CD14-positive monocyte (primary cell): Measurements from ENCODE around the gene KIF3A. TPM values are rescaled to one million over a fixed set of nuclear protein-coding genes. Genes with fewer than 3 reads are reported as not detected.

Source experiments
- DNase-seq, 3 donors: peaks; one replicate each; pipeline ENCODE4 v3.0.0-alpha.2; 2011 to 2022
- H2AFZ ChIP-seq: 2 replicates; pipeline ENCODE4 v1.6.0; 2012; ENCODE audit warnings: mild to moderate bottlenecking, low read depth, low read length, inconsistent platforms; ENCODE audit not compliant: insufficient read depth, poor library complexity, severe bottlenecking
- H3K27ac ChIP-seq, 2 donors: 1 replicate in 1 of 2; 2 replicates in 1 of 2; pipeline ENCODE4 v1.5.1; 2012 to 2013; ENCODE audit warnings: low read length in 2 of 2, control low read depth in 1 of 2, inconsistent platforms in 1 of 2, low read depth in 1 of 2, mild to moderate bottlenecking in 1 of 2
- H3K27me3 ChIP-seq, 2 donors: one replicate each; pipeline versions ENCODE4 v1.6.0 to v1.6.1; 2011 to 2013; ENCODE audit warnings: low read length in 2 of 2; ENCODE audit not compliant: control insufficient read depth in 2 of 2, insufficient read depth in 2 of 2
- H3K36me3 ChIP-seq, 2 donors: replicated peaks in 1 of 2; 1 replicate in 1 of 2; 2 replicates in 1 of 2; pipeline versions ENCODE4 v1.5.1 to v1.6.1; 2012 to 2013; ENCODE audit warnings: low read length in 2 of 2, control low read depth in 1 of 2, inconsistent platforms in 1 of 2, mild to moderate bottlenecking in 1 of 2; ENCODE audit not compliant: insufficient read depth in 2 of 2, control insufficient read depth in 1 of 2
- H3K4me1 ChIP-seq, 2 donors: 1 replicate in 1 of 2; 2 replicates in 1 of 2; pipeline versions ENCODE4 v1.5.1 to v1.6.1; 2012 to 2013; ENCODE audit warnings: low read length in 2 of 2, control low read depth in 1 of 2, inconsistent platforms in 1 of 2, mild to moderate bottlenecking in 1 of 2, moderate library complexity in 1 of 2; ENCODE audit not compliant: insufficient read depth in 2 of 2, control insufficient read depth in 1 of 2
- H3K4me2 ChIP-seq: replicated peaks from 2 replicates; pipeline ENCODE3; 2012; ENCODE audit warnings: low read length, moderate library complexity, mild to moderate bottlenecking; ENCODE audit not compliant: poor library complexity, severe bottlenecking; ENCODE audit errors: extremely low read depth
- H3K4me3 ChIP-seq, 3 experiments: fragments of 200-600 bp in 1 of 3; sonication (generic) in 1 of 3; replicated peaks in 1 of 3; 1 replicate in 2 of 3; 2 replicates in 1 of 3; pipeline ENCODE4 v1.5.1; 2011 to 2013; ENCODE audit warnings: low read length in 3 of 3, mild to moderate bottlenecking in 3 of 3, control low read depth in 2 of 3, low read depth in 2 of 3, inconsistent platforms in 1 of 3, moderate library complexity in 1 of 3
- H3K79me2 ChIP-seq: 2 replicates; pipeline ENCODE4 v1.6.0; 2012; ENCODE audit warnings: mild to moderate bottlenecking, control low read depth, inconsistent platforms, low read length, moderate library complexity; ENCODE audit not compliant: insufficient read depth
- H3K9ac ChIP-seq: 2 replicates; pipeline ENCODE4 v1.6.0; 2017; ENCODE audit warnings: low read length, mild to moderate bottlenecking; ENCODE audit not compliant: insufficient read depth, poor library complexity, severe bottlenecking
- H3K9me3 ChIP-seq, 2 donors: replicated peaks in 1 of 2; 1 replicate in 1 of 2; 2 replicates in 1 of 2; pipeline versions ENCODE4 v1.5.1 to v1.6.1; 2012 to 2013; ENCODE audit warnings: low read length in 2 of 2, control low read depth in 1 of 2; ENCODE audit not compliant: control insufficient read depth in 1 of 2, insufficient read depth in 1 of 2
- H4K20me1 ChIP-seq: 2 replicates; pipeline ENCODE4 v1.6.0; 2012; ENCODE audit warnings: mild to moderate bottlenecking, low read length, control low read depth, moderate library complexity; ENCODE audit not compliant: insufficient read depth
- H3K27ac Mint-ChIP-seq, 7 donors: one replicate each; pipeline ENCODE4 v1.8.0; 2020; ENCODE audit warnings: mild to moderate bottlenecking in 7 of 7, mixed read lengths in 7 of 7, moderate library complexity in 6 of 7, inconsistent platforms in 2 of 7
- H3K27me3 Mint-ChIP-seq, 3 donors: one replicate each; pipeline ENCODE4 v1.8.0; 2021 to 2022; ENCODE audit warnings: low read depth in 3 of 3, mild to moderate bottlenecking in 3 of 3, mixed read lengths in 3 of 3, moderate library complexity in 3 of 3, inconsistent platforms in 1 of 3
- H3K36me3 Mint-ChIP-seq, 2 donors: one replicate each; pipeline ENCODE4 v1.8.0; 2020; ENCODE audit warnings: mixed read lengths in 2 of 2, inconsistent platforms in 1 of 2, mild to moderate bottlenecking in 1 of 2
- H3K4me1 Mint-ChIP-seq: one replicate; pipeline ENCODE4 v1.8.0; 2020; ENCODE audit warnings: mild to moderate bottlenecking, mixed read lengths
- H3K4me3 Mint-ChIP-seq, 2 donors: one replicate each; pipeline ENCODE4 v1.8.0; 2020; ENCODE audit warnings: mild to moderate bottlenecking in 2 of 2, mixed read lengths in 2 of 2, moderate library complexity in 1 of 2
- H3K9me3 Mint-ChIP-seq, 7 donors: one replicate each; pipeline ENCODE4 v1.8.0; 2020 to 2022; ENCODE audit warnings: mixed read lengths in 7 of 7, mild to moderate bottlenecking in 6 of 7, moderate library complexity in 6 of 7, inconsistent platforms in 2 of 7
- CTCF ChIP-seq: fragments of 200-600 bp; IDR thresholded peaks from one replicate; pipeline ENCODE4 v1.8.0; 2022; ENCODE audit warnings: antibody characterized with exemption, mild to moderate bottlenecking
- WGBS: methylation state at CpG from one replicate; pipeline ENCODE4 v1.1.5; 2013; ENCODE audit warnings: missing lambda C conversion rate; ENCODE audit not compliant: insufficient coverage; 5-methylcytosine and 5-hydroxymethylcytosine counted together
- intact Hi-C, 2 donors: fragments of 100-400 bp; cut with micrococcal nuclease; formaldehyde crosslinking; loops; one replicate each; pipeline versions ENCODE4 v1.15.0 to v1.15.1; 2023
- polyA plus RNA-seq, 3 donors: library from polyadenylated mRNA; depleted of rRNA in 1 of 3; unstranded in 2 of 3; stranded (reverse) in 1 of 3; fragments of 300-500 nt in 2 of 3; fragments of >200 nt in 1 of 3; fragmentation: Illumina TruSeq in 2 of 3; gene quantifications; 1 replicate in 2 of 3; 2 replicates in 1 of 3; pipeline ENCODE4 v1.2.3, GENCODE V29; 2012 to 2021

KIF3A gene
- polyA plus RNA-seq, 3 donors, result 0.68 to 1.3 (median 1.2) TPM

- H3K36me3 Mint-ChIP-seq, result peaks cover 3 to 4% of the 10 kb centered on the region in 2 donors
- no peak overlapping the region for H3K27ac Mint-ChIP-seq
- H3K9ac ChIP-seq, result no peak overlapping the region
- peaks cover 15 to 17% of the 10 kb centered on the region in 2 donors for H3K4me1 ChIP-seq
- H3K36me3 ChIP-seq, result no peaks in the 10 kb centered on the region
- peaks cover 41 to 60% (median 47%) of the 10 kb centered on the region in 3 donors for H3K27me3 Mint-ChIP-seq
- peaks cover 3 to 9% of the 10 kb centered on the region in 2 donors for H3K9me3 ChIP-seq
- H3K4me2 ChIP-seq, result no peak overlapping the region
- H3K27ac ChIP-seq, result no peak overlapping the region
- H3K4me3 ChIP-seq, result no peak overlapping the region
- H3K79me2 ChIP-seq, result no peaks in the 10 kb centered on the region
- 76% methylated on average over 7 of the region's 12 CpGs for WGBS
- no peak for DNase-seq
- TF ChIP-seq CTCF, result no peak
- H3K4me1 Mint-ChIP-seq, result peaks cover 21% of the 10 kb centered on the region
- peaks cover 0 to 11% (median 1%) of the 10 kb centered on the region in 7 donors for H3K9me3 Mint-ChIP-seq
- no peak overlapping the region for H2AFZ ChIP-seq
- H3K27me3 ChIP-seq, result peaks cover 23 to 43% of the 10 kb centered on the region in 2 donors
- no peaks in the 10 kb centered on the region for H4K20me1 ChIP-seq
- intact Hi-C loops, result no loop called here
- H3K4me3 Mint-ChIP-seq, result no peak overlapping the region
Observed at GRCh38 chr5:132773601-132774355, 36.4 kb upstream of the KIF3A start.

- Histone ChIP-seq H4K20me1 (no peaks in the 10 kb centered on the region), H3K4me3 (no peak overlapping the region), H3K27ac (no peak overlapping the region), H3K9ac (no peak overlapping the region), H3K79me2 (no peaks in the 10 kb centered on the region), H3K27me3 (peaks cover 16 to 37% of the 10 kb centered on the region in 2 donors), H3K36me3 (no peaks in the 10 kb centered on the region), H3K4me1 (peaks cover 15 to 17% of the 10 kb centered on the region in 2 donors), H3K4me2 (no peak overlapping the region), H2AFZ (no peak overlapping the region), H3K9me3 (peaks cover 3 to 5% of the 10 kb centered on the region in 2 donors)
- no peak overlapping the region for H3K27ac Mint-ChIP-seq
- intact Hi-C loops, result no loop called here
- peaks cover 18% of the 10 kb centered on the region for H3K4me1 Mint-ChIP-seq
- no peak for TF ChIP-seq CTCF
- no peak overlapping the region for H3K4me3 Mint-ChIP-seq
- H3K27me3 Mint-ChIP-seq, result peaks cover 34 to 55% (median 42%) of the 10 kb centered on the region in 3 donors
- WGBS, result 96% methylated on average over 5 of the region's 5 CpGs
- DNase-seq, result no peak
- peaks cover 0 to 10% (median 1%) of the 10 kb centered on the region in 7 donors for H3K9me3 Mint-ChIP-seq
- peaks cover 1% of the 10 kb centered on the region in 2 donors for H3K36me3 Mint-ChIP-seq
Observed at GRCh38 chr5:132773114-132773513, 35.8 kb upstream of the KIF3A start.
